Measurements from ENCODE around the gene ZG16B.

DNA sequence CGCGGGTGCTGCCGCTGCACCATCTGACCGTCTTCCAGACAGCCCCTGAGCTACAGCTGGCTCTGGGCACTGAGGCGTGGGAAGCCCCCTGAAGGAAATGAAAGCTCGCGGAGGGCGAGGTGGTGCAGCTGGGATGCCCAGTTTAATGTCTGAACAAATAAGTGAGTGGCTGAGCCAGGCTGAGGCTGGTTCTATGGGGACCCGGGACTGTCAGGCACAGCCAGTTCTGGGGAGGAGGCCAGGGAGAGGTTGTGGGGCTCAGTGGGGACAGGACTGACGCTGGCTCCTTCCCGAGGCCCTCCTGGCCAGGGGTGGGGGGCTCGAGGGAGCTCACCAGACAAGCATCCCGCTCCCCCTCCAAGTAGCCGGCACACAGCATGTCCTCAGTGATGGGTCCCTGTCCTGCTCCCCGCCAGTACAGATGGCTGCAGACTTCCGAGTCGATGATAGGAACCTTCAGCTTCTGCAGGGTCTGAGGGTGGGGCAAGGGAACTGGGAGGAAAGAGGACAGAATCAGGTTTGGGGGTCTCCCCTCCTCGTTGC lies 23.5 kb downstream of the ZG16B start:
- TF ChIP-seq ZNF565 (CRISPR knock-in tag; conservative IDR thresholded peaks at IDR 0.05; ENCODE audit: low read depth) (no peak), GLIS3 (CRISPR knock-in tag; IDR thresholded peaks at IDR 0.05) (no peak), RARB (CRISPR knock-in tag; IDR thresholded peaks at IDR 0.05) (no peak), BACH2 (CRISPR knock-in tag; IDR thresholded peaks at IDR 0.05; ENCODE audit: borderline replicate concordance) (no peak), ZNF70 (CRISPR knock-in tag; IDR thresholded peaks at IDR 0.05) (no peak), ZFP30 (CRISPR knock-in tag; IDR thresholded peaks at IDR 0.05) (no peak), ZNF8 (CRISPR knock-in tag; IDR thresholded peaks at IDR 0.05) (no peak)
- TF ChIP-seq, protein P1, sequence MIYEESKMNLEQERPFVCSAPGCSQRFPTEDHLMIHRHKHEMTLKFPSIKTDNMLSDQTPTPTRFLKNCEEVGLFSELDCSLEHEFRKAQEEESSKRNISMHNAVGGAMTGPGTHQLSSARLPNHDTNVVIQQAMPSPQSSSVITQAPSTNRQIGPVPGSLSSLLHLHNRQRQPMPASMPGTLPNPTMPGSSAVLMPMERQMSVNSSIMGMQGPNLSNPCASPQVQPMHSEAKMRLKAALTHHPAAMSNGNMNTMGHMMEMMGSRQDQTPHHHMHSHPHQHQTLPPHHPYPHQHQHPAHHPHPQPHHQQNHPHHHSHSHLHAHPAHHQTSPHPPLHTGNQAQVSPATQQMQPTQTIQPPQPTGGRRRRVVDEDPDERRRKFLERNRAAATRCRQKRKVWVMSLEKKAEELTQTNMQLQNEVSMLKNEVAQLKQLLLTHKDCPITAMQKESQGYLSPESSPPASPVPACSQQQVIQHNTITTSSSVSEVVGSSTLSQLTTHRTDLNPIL (CRISPR knock-in tag; IDR thresholded peaks at IDR 0.05; ENCODE audit: low read depth), result no peak
- TF ChIP-seq, protein P2, sequence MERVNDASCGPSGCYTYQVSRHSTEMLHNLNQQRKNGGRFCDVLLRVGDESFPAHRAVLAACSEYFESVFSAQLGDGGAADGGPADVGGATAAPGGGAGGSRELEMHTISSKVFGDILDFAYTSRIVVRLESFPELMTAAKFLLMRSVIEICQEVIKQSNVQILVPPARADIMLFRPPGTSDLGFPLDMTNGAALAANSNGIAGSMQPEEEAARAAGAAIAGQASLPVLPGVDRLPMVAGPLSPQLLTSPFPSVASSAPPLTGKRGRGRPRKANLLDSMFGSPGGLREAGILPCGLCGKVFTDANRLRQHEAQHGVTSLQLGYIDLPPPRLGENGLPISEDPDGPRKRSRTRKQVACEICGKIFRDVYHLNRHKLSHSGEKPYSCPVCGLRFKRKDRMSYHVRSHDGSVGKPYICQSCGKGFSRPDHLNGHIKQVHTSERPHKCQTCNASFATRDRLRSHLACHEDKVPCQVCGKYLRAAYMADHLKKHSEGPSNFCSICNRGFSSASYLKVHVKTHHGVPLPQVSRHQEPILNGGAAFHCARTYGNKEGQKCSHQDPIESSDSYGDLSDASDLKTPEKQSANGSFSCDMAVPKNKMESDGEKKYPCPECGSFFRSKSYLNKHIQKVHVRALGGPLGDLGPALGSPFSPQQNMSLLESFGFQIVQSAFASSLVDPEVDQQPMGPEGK (CRISPR knock-in tag; IDR thresholded peaks at IDR 0.05; ENCODE audit: borderline replicate concordance), result no peak
- TF ChIP-seq, protein P3, sequence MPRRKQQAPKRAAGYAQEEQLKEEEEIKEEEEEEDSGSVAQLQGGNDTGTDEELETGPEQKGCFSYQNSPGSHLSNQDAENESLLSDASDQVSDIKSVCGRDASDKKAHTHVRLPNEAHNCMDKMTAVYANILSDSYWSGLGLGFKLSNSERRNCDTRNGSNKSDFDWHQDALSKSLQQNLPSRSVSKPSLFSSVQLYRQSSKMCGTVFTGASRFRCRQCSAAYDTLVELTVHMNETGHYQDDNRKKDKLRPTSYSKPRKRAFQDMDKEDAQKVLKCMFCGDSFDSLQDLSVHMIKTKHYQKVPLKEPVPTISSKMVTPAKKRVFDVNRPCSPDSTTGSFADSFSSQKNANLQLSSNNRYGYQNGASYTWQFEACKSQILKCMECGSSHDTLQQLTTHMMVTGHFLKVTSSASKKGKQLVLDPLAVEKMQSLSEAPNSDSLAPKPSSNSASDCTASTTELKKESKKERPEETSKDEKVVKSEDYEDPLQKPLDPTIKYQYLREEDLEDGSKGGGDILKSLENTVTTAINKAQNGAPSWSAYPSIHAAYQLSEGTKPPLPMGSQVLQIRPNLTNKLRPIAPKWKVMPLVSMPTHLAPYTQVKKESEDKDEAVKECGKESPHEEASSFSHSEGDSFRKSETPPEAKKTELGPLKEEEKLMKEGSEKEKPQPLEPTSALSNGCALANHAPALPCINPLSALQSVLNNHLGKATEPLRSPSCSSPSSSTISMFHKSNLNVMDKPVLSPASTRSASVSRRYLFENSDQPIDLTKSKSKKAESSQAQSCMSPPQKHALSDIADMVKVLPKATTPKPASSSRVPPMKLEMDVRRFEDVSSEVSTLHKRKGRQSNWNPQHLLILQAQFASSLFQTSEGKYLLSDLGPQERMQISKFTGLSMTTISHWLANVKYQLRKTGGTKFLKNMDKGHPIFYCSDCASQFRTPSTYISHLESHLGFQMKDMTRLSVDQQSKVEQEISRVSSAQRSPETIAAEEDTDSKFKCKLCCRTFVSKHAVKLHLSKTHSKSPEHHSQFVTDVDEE (CRISPR knock-in tag; IDR thresholded peaks at IDR 0.05), result no peak

Data from SK-N-SH treated with all-trans-retinoic acid at 6 μM for 48 hours (cell line).